ENCODE data around the gene CDK5. TPM values are rescaled to one million over a fixed set of nuclear protein-coding genes. Genes with fewer than 3 reads are reported as not detected.

The CDK5 gene
- 41.3 and 57.0 TPM in 2 replicates for total RNA-seq (2014; rRNA removed; shearing (Covaris generic))

DNA sequence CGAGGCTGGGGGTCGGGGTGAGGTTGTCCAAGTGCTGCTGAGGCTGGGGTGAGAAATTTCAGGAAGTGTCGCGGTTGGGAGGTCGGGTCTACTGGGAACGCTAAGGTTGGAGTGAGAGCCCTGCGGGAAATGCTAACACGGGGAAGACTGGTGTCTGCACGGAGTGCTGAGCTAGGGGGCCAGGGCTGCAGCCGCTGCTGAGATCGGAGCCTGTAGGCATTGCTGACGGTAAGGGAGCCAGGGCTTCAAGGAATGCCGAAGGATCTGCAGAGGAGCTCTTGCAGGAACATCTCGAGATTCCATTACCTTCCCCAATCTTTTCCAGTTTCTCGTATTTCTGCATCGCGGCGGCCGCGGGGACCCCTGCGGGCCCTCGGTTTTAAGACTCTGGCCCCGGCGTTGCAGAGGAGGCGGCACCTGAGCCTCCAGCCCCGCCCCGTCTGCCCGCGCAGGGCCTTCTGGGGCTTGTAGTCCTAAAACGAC lies at the start of gene CDK5:
TSS of gene CDK5 (minus strand) at position 392 of the 483 bp plus-strand sequence. CDS start at position 343, 49 bp downstream.
- DNase-seq (ENCODE audit: low read depth), result no peak

DNA sequence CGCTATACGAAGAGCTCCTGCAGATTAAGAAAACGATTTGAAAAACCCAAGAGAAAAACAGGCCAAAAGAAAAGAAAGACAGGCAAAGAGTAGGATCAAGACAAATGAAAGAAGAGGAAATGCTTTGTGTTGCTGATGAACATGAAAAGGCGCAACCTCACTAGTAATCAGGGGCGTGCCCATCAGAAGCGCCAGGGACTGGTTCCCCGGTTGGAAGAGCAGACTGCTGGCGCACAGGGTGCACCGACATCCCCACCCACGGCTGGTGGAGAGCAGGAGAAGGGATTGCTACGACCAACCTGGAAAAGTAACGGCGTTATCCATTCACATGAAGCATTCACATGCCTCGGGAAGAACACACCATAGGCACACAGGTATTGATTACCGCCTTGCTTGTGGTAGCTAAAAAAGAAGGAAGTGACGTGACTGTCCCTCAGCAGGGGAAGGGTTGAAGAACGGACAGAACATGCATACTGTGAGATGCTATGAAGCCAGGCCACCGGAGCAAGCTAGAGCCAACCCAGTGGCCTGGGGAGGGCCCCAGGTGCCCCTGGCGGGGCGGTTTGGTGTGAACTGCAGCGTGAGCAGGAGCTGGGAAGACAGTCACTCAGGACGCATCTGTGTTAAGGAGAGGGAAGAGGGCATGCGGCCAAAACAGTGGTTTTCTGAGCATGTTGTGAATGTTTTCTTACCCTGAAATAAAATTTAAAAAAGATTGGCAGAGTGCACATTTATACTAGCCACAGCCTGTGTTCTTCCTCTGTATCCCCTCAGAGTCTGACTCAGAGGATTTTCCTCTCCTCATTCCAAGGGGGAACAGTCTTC lies 46.9 kb upstream of the CDK5 start:
- DNase-seq (ENCODE audit: low read depth), result peak; percentile 45

DNA sequence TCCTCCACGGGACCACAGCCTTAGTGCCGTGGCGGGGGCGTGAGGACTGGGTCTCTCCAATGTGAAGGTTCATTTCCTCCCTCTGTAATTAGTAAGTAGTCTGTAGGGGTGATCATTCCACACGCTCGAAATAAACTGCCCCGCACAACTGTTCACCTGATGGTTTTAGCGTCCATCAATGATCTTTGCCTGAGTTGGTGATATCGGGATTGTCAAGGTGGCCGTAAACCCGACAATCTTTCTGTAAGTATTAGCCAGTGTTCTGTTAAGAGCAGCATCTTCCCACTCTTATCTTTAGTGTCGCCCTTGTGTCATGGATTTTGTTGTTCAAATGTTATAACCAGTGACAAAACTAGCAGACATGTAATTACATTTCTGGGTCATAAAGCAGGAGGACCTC lies 46.3 kb upstream of the CDK5 start:
- DNase-seq (ENCODE audit: low read depth), result no peak

DNA sequence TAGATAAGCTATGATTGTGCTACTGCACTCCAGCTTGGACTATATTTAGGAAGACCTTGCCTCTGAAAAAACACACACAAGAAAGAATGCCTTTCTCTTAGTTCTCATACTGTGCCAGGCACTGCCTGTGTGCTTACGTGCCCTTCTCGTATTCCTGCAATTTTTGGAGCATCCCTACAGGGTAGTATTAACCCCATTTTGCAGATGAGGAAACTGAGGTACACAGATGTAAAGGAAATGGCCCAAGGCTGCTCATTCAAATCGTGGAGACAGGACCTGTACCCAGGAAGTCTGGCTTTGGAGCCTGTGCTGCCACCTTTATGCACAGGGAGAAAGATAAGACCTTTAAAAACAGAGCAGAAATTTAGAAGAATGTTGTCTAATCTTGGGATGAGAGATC lies 45.3 kb upstream of the CDK5 start:
- no peak for DNase-seq (ENCODE audit: low read depth)

DNA sequence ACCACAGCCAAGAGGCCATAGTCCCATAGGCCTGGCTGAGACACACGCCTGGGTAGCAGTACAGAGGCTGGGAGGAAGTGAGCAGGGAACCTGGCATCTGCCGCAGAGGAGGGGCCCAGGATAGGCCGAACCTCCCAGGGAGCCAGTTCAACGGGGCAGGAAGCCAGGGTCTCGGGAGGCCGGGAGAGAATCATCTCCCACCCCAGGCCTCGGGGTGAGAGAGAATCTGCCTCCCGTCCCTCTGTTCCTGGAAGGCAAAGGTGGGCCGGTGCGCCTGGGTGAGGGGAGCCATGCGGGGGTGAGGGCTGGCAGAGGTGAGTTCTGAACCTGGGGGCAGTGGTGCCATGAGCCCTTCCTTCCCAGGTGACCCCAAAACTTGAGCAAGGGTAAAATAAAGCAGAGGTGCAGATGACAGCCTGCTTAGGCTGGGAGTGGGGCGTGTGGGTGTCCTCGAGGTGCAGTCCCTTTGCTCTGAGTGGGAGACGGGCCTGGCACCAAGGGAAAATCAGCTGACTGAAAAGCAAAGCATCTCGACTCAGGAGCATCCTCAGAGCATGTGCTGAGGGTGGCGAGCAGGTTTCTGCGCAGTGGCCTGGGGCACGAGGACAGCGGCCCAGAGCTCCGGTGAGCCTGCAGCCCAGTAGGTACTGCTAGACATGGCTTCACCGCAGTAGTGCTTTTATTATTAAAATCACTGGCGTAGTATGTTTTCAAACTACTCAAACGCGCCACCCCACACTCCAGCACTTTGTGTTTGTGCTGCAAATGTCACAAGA lies 44.1 kb upstream of the CDK5 start:
- DNase-seq (ENCODE audit: low read depth), result no peak

DNA sequence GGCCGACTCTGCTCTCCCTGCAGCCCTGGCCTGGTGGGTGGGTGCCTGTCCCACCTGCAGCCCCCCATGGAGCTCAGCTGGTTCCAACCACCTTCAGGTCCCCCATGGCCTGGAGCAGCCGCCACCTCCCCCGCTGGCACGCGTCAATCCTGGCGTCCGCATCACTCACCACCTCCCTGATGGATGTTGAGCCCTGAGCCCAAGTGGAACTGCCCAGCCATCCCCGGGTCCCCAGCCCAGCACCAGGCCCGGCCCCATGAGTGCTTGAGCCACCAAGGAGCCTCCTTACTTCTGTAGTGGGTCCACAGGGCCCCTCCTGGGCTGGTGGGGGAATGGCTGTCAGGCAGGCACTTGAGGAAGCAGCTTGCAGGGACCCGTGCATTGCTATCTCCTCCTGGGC lies 43.2 kb upstream of the CDK5 start:
- no peak for DNase-seq (ENCODE audit: low read depth)

DNA sequence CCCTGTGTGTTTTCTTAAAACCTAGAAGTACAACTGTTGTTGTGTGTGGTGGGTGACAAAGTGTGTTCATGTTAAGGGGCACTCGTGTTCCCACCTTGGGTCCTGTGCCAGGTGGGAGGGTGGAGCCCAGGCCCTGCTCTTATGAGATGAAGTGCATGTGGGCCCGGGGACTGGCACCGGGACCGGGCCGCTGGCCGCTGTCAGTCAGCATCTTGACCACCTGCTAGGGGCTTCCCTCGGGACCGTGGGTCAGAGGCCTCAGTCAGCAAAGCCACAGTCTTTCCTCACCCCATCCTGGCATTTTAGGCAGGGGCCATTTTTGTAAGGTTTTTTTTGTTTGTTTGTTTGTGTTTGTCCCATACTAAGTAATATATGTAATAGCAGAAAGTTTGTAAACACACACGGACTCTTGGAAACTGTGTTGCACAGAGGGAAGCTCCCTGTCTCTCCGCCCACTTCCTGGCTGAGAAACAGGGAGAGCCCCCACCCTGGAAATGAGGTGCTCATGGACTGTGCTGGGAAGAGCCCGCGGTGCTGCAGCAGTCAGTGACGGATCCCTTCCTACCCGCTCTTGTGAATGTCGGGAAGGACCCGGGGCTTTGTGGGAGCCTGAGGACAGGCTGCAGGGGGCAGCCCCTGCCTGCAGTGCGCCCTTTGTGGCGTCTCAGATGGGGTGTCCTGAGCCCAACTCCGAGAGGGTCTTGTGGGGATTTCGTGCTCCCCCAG lies 42.0 kb upstream of the CDK5 start:
- no peak for DNase-seq (ENCODE audit: low read depth)

DNA sequence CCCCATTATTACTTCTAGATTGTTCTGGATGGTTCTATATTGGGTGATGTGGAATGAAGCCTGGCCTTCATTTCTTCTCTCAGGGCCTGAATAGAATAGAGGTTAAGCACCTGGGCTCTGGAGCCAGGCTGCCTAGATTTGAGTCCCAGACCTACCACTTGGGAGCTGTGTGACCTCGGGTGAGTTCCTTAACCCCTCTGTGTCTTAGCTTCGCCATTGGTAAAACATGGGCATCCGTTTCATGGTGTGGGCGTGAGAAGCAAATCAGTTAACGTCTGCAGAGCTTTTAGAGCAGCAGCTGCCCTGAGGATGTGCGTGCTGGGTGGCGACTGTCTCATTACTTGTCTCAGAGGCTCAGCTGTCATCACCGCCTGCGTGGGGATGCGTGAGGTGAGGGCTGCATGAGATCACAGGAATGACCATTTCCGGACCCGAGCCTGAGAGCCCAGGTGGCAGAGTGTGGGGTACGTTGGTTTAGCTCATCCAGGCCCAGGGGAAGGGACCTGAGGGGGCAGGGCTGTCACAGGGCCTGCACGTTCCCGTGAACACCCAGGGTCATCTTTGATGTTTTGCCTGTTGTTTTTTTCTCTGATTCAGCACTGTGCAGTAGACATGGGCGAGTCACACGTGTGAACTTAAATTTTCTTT lies 38.3 kb upstream of the CDK5 start:
- DNase-seq (ENCODE audit: low read depth), result no peak

DNA sequence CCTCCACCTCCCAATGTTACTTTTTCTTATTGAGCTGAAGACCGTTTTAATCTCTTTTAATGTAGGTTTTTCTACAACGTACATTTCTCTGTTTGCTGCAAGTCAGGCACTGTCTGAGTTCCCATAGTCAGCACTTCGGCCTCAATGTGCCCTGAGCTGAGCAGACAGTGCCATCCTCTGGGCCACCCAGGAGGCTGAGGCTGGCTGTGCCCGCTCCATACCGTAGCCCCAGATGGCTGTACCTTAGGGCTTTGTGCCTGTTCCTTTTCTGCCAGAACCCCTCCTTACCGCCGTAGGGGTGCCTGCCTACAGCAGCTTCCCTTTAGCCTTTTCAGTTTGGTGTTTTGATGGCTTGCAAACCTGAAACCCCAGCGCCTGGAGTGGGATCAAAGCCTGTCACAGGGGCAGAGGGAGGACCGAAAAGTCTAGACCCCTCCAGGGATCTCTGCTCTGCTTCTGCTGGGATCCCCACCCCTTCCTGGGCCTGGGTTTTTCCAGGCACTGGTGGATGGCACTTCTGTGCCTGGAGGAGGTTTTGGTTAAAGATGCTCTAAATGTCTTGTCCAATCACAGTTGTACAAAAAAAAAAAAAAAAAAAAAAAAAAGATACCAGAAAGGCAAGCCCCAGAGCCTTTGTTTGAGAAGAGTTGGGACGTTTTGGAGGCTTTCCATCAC lies 37.6 kb upstream of the CDK5 start:
- no peak for DNase-seq (ENCODE audit: low read depth)

DNA sequence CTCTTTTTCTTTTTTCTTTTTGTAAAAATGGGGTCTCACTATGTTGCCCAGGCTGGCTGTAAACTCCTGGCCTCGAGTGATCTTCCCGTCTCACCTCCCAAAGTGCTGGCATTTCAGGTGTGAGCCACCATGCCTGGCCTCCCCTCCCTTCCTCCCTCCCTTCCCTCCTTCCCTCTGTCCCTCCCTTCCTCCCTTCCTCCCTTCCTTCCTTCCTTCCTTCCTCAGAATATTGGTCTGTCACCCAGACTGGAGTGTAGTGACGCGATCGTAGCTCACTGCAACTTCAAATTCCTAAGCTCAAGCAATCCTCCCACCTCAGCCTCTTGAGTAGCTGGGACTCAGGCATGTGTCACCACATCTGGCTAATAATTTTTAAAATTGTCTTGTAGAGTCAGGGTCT lies 37.0 kb upstream of the CDK5 start:
- DNase-seq (ENCODE audit: low read depth), result no peak

DNA sequence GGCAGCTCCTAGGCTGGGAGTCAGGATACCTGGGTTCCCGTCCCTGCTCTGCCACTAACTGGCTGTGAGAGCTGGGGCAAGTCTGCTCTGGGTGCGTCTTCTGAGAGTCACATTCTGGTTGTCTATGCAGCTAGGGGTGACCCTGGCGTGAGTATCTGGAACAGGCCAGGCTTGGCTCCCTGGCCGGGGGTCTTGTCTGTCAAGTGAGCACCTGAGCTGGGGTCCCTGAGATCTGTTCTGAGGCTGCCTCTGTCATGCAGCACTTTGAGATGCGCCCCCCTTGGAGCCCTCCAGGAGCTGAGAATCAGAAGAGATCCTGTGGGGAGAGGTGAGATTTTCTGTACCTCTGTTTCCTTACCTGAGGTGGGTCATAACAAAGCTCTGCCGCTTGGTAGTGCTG lies 36.1 kb upstream of the CDK5 start:
- DNase-seq (ENCODE audit: low read depth), result no peak

DNA sequence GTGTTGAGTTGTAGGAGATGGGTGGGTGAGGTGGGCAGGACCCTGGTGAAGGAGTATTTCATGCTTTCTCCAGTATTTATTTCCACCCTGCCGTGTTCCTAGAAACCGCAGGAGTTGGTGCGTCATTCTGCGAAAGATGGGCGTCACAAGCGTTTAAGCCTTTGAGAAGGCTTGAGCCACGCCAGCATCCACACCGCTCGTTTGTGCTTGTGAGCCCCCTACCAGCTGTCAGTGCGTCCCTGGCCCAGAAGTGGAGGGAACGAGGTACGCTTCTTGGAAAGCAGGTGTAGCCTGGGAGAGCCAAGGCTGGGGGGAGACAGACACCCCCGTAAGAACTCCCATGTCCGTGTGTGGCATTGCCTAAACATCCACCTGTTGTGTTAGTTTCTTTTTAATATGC lies 34.3 kb upstream of the CDK5 start:
- no peak for DNase-seq (ENCODE audit: low read depth)

DNA sequence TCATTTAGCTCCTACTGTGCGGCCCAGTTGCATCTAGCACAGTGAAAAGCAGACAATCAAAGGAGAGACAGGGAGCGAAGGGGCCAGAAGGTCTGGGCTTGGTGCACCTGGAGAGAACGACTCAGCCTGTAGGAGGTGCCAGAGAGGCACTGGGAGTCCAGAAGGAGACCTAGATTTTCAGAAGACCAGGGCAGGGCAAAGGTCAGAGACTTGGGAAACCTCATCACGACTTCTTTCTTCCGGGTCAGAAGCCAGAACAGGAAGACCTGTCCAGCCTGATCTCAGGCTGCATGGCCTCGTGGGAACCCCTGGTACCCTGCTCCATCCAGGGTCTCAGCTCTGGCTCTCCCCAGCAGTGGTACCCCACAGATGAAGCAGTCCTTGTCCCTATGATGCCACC lies 33.7 kb upstream of the CDK5 start:
- DNase-seq (ENCODE audit: low read depth), result no peak

DNA sequence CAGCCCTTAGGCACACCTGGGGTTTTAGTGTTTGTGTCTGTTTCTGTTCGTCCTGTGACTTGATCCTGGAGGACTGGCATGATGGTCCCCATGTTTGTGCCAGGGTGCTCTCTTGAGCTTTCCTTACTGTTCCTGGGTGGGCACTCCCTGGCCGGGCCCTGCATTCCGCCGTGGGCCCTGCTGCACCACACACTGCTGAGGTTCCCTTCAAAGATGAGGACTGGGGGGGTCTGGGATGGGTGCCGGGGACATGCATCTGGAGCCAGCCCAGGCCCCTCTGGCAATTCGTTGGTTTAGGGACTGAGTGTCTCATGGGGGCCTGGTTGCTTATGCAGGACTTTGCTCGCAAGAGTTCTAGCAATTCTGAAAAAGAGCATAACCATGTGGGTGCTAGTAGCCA lies 33.3 kb upstream of the CDK5 start:
- no peak for DNase-seq (ENCODE audit: low read depth)

DNA sequence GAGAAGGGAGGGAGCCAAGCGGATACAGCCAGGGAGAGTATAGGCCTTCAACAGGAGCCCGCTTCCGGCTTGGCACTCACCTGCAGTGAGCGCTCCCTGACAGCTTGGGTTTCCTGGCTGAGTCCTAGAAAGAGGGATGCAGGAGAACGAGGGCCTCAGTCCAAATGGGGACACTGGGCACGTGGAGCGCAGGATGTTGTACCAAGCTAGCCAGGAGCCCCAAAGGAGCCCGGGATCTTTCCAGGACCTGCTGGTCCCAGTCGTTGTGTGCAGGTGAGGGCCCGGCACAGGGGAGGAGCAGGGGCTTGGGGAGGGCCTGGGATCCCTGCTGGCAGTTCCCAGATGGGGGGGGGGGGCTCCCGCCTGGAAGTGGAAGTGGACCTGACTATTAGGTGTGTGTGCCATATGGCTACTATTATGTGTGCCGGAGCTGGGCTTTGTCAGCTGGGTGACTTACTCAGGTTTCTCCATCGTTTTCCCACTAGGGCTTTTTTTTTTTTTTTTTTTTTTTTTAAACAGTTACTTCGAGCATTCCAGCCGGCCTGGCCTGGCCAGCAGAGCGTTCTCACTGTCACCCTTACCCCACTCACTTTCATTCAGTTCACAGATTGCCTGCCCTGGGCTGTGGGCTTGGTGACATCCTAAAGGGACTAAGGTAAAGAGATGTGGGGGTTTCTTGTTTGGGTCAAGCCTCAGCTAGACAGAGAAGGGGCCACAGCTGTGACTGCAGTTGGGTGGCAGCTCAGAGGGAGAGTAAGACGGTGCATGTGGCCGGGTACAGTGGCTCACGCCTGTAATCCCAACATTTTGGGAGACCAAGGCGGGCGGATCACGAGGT lies 32.4 kb upstream of the CDK5 start:
- no peak for DNase-seq (ENCODE audit: low read depth)

DNA sequence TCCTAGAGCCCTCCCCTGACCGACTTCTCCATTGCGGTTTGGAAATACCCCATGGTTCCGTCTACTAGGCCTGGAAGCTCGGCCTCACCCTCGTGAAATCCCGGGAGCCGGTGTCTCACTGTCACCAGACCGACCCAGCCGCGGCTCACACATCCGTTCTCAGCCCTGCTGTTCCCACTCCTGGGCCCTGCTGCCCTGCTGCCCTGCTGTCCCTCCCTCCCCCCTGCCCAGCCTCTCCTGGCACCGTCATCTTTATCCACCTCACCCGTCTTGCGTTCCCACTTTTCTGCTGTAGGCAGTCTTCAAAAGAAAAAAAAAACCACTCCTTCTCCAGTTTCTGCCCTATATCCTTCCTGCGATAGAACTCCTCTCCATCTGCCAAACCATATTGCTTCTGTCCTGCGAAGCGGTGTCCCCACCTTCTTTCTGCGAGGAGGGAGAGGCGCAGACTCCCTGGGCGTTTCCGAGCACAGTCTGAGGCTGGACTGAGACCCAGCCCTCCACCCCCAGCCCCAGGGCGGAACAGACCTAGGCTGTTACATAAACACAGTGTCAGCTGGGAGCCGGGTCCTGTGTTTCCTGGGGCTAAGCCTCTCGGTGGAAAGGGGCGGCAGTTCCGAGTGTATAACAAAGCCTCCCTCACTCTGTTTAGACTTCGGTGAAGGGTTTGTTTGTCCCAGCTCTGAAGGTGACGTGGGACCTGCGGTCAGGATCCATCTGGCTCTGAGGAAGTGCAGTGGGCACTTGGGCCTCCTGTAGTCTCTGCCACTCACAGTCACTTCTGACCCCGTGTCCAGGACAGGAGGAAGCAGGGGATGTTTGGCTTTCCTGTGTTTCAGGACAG lies 31.4 kb upstream of the CDK5 start:
- DNase-seq (ENCODE audit: low read depth), result peak; percentile 89

DNA sequence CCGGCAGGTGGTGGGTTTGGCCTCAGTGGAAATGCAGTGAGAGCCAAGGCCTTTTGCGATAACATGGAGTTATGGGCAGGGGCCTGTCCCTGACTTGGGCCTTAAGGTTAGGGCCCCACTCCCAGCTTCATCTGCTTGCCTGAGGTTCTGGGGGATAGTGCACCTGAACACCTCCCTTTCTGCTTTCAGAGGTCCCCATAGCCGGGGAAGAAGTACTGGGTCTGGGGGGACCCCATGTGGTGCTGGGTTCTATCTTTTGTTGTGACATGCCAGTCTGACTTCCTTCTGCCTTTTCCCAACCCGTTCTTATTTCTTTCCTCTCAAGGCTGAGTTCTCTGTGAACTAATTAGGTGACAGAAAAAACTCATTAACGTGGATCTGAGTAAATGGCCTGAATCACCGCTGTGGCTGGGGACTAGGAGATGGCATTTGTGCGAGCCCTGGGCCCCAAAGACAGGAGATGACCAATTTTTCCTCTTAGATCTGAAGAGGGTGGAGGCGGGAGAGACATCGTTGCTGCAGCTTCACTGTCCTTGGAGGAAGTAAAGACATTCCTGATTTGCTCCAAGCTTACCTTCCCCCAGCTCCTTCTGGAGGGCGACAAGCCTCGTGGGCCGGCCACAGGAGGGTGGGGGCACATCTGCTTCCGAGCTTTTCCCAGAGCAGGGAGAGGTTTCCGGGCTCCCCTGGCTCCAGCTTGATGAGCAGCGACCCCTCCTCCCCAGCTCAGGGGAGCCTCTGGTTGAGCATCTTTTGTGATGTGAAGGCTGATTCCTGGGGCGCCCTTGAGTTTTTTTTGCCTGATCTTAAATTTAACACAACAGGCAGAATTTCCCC lies 30.5 kb upstream of the CDK5 start:
- peak; percentile 60 for DNase-seq (ENCODE audit: low read depth)

DNA sequence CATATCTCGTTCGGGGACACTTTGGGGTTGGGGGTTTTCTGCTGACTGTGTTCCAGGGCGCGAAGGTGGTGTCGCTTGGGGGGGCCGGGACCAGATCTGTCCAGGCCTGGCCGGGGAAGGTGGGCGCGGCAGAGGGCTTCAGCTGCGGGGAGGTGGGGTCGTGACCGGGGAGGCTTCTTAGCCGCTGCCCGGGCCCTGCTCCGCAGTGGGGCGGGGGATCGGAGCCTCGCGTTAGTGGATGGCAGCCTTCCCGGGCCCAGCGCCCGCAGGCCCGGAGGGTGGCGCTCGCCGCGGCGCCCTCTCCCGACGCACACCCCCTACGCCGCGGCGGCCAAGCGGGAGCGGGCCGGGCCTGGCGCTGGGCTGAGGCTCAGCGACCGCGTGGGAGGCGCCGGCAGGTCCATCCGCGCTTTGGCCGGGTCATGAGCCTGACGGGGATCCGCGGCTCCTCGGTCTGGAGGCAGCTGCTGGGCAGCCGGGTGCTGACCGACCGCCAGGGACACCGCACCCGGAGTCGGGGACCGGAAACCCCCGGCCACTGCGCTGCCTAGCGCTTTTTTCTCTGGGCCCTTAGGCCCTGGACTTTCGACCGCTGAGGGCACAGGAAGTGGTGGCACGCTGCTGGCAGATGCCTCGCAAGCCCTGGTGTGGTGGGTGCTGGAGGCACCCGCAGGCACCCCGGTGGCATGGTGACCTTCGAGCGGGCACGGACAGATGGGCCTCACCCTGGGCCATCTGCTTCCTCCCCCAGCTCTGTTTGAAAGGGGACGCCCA lies 29.7 kb upstream of the CDK5 start:
- peak; percentile 78 for DNase-seq (ENCODE audit: low read depth)

Measured in RPMI7951 (cell line).